GM19043 (cell line): ENCODE measurements around the gene FOXP3.

Experiments used
- ATAC-seq: cut with Tn5 transposase; IDR thresholded peaks from one replicate; pipeline ENCODE4 v1.9.1; 2021; ENCODE audit warnings: low read depth; ENCODE audit not compliant: unreplicated experiment

The FOXP3 gene

GRCh38 chrX:49276207-49276606, 11.7 kb upstream of the FOXP3 start:
- no peak for ATAC-seq

- no peak for ATAC-seq
These were observed 8.7 kb upstream of the FOXP3 start for GRCh38 chrX:49273181-49273727.

- no peak for ATAC-seq
These were observed 7.9 kb upstream of the FOXP3 start for GRCh38 chrX:49272421-49272820.

- no peak for ATAC-seq
These were observed 6.8 kb upstream of the FOXP3 start for GRCh38 chrX:49271341-49271740.

- ATAC-seq: no peak
These were observed 5.9 kb upstream of the FOXP3 start for GRCh38 chrX:49270249-49270921.

- peak; percentile 13 for ATAC-seq
These were observed 5.3 kb upstream of the FOXP3 start, which contains the start of gene PPP1R3F for GRCh38 chrX:49269767-49270248. TSS of gene PPP1R3F (plus strand) at chrX:49269793. CDS start at chrX:49269870, 77 bp downstream.

GRCh38 chrX:49269010-49269766, 4.7 kb upstream of the FOXP3 start:
- peak; percentile 81 for ATAC-seq

GRCh38 chrX:49268702-49269009, 4.1 kb upstream of the FOXP3 start:
- ATAC-seq: no peak

- ATAC-seq: no peak
These were observed 2.3 kb upstream of the FOXP3 start for GRCh38 chrX:49266523-49267445.

GRCh38 chrX:49263631-49264030, 879 bp downstream of the FOXP3 start:
- ATAC-seq: no peak

GRCh38 chrX:49262603-49263002, 1.9 kb downstream of the FOXP3 start:
- ATAC-seq: no peak

GRCh38 chrX:49260221-49260985, 4.1 kb downstream of the FOXP3 start:
- ATAC-seq: no peak

GRCh38 chrX:49258749-49259124, 5.8 kb downstream of the FOXP3 start:
- no peak for ATAC-seq

- ATAC-seq: no peak
These were observed 6.4 kb downstream of the FOXP3 start for GRCh38 chrX:49257846-49258748.

GRCh38 chrX:49257074-49257790, 7.3 kb downstream of the FOXP3 start:
- ATAC-seq: no peak

GRCh38 chrX:49256268-49256995, 8.1 kb downstream of the FOXP3 start:
- no peak for ATAC-seq

GRCh38 chrX:49254639-49255038, 9.9 kb downstream of the FOXP3 start:
- ATAC-seq: no peak

GRCh38 chrX:49251325-49251724, 13.2 kb downstream of the FOXP3 start:
- no peak for ATAC-seq
